TTC549 (cell line): ENCODE measurements around the gene PCNX1.
"Not testable (repeated sequence)": the region's sequence is repeated elsewhere in the genome, so short reads cannot be mapped to it uniquely, and the experiment has no call there.

ENCODE experiments used
- FAIRE-seq: peaks from 2 replicates; lab custom pipeline; 2012; peaks lifted over from hg19 to GRCh38; lab: Jason Lieb, UNC

Gene PCNX1

GRCh38 chr14:70964492-70964891 lies 57.2 kb downstream of the PCNX1 start:
- FAIRE-seq: no peak

GRCh38 chr14:70971560-70971959 lies 64.3 kb downstream of the PCNX1 start:
- FAIRE-seq: no peak

- FAIRE-seq: peak; percentile 93
These were observed 65.1 kb downstream of the PCNX1 start for GRCh38 chr14:70972107-70972976.

GRCh38 chr14:70976591-70976990 lies 69.3 kb downstream of the PCNX1 start:
- FAIRE-seq: no peak

- FAIRE-seq: no peak
These were observed 74.0 kb downstream of the PCNX1 start for GRCh38 chr14:70981000-70981952.

GRCh38 chr14:70982200-70982599 lies 74.9 kb downstream of the PCNX1 start:
- no peak for FAIRE-seq

- no peak for FAIRE-seq
These were observed 79.8 kb downstream of the PCNX1 start for GRCh38 chr14:70987041-70987440.

- no peak for FAIRE-seq
These were observed 81.2 kb downstream of the PCNX1 start for GRCh38 chr14:70988452-70988851.

- no peak for FAIRE-seq
These were observed 86.7 kb downstream of the PCNX1 start for GRCh38 chr14:70993931-70994330.

- no peak for FAIRE-seq
These were observed 88.0 kb downstream of the PCNX1 start for GRCh38 chr14:70995211-70995610.

- FAIRE-seq: no peak
These were observed 88.4 kb downstream of the PCNX1 start for GRCh38 chr14:70995671-70996070.

GRCh38 chr14:70999117-70999516 lies 91.9 kb downstream of the PCNX1 start:
- FAIRE-seq: no peak

- FAIRE-seq: no peak
These were observed 92.8 kb downstream of the PCNX1 start for GRCh38 chr14:71000091-71000490.

- no peak for FAIRE-seq
These were observed 94.5 kb downstream of the PCNX1 start for GRCh38 chr14:71001742-71002141.

GRCh38 chr14:71003156-71003555 lies 95.9 kb downstream of the PCNX1 start:
- FAIRE-seq: no peak

- FAIRE-seq: no peak
These were observed 97.2 kb downstream of the PCNX1 start for GRCh38 chr14:71004481-71004880.

- no peak for FAIRE-seq
These were observed 97.8 kb downstream of the PCNX1 start for GRCh38 chr14:71005076-71005475.

- FAIRE-seq: no peak
These were observed 98.9 kb downstream of the PCNX1 start for GRCh38 chr14:71006200-71006563.

- FAIRE-seq: peak; percentile 22
These were observed 104.2 kb downstream of the PCNX1 start for GRCh38 chr14:71011479-71011878.

- no peak for FAIRE-seq
These were observed 105.6 kb downstream of the PCNX1 start for GRCh38 chr14:71012888-71013287.

- no peak for FAIRE-seq
These were observed 106.4 kb downstream of the PCNX1 start for GRCh38 chr14:71013551-71014192.

GRCh38 chr14:71019917-71020316 lies 112.7 kb downstream of the PCNX1 start:
- not testable (repeated sequence) for FAIRE-seq
